WERI-Rb-1 (cell line): ENCODE data around the gene NALCN.

Experiments
- DNase-seq: peaks from one replicate; pipeline ENCODE4 v3.0.0-alpha.2; 2020
- H3K27ac ChIP-seq: fragments of 250-450 bp; sonication (Bioruptor Pico); 2 replicates; pipeline ENCODE4 v1.5.1; 2020; ENCODE audit warnings: mild to moderate bottlenecking, moderate library complexity
- H3K27me3 ChIP-seq: fragments of 250-450 bp; sonication (Bioruptor Pico); 2 replicates; pipeline ENCODE4 v1.5.1; 2021; ENCODE audit warnings: mild to moderate bottlenecking, low read depth, moderate library complexity; ENCODE audit not compliant: insufficient read depth, severe bottlenecking
- H3K36me3 ChIP-seq: fragments of 250-450 bp; sonication (Bioruptor Pico); 2 replicates; pipeline ENCODE4 v1.5.1; 2020; ENCODE audit warnings: mild to moderate bottlenecking, moderate library complexity
- H3K4me3 ChIP-seq: 2 replicates; pipeline ENCODE4 v1.5.1; 2011; ENCODE audit warnings: low read depth, mild to moderate bottlenecking, control low read depth, low read length
- H3K9me3 ChIP-seq: fragments of 250-450 bp; sonication (Bioruptor Pico); 2 replicates; pipeline ENCODE4 v1.5.1; 2021; ENCODE audit warnings: mild to moderate bottlenecking, moderate library complexity; ENCODE audit not compliant: severe bottlenecking
- TF ChIP-seq, protein P1 (sequence below): IDR thresholded peaks from 2 replicates; pipeline ENCODE4 v1.5.1; 2011; ENCODE audit warnings: low read depth, mild to moderate bottlenecking, control low read depth, inconsistent platforms, low read length

Gene NALCN

DNA sequence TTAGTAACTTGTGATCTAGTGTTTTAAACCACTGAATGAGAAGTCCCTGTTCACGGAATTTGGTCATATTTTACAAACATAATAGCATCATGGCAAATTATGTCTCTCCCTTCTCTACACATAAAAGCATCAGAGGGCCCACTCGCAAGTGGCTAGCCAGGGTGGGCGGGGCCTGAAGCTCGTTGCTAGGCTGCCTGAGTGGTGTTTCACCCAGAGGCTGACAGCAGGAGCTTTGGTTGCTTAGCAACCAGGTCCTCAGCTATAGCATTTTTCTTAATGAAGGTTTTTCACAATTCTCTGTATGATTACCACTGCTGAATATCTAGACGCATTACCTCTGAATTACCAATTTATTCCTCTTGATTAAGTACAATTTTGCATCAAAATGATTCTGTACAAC lies 126.5 kb downstream of the NALCN start:
- Histone ChIP-seq H3K27me3 (no peaks in the 10 kb centered on the region), H3K27ac (no peak overlapping the region), H3K4me3 (no peak overlapping the region), H3K36me3 (no peaks in the 10 kb centered on the region), H3K9me3 (no peaks in the 10 kb centered on the region)
- TF ChIP-seq, protein P1, sequence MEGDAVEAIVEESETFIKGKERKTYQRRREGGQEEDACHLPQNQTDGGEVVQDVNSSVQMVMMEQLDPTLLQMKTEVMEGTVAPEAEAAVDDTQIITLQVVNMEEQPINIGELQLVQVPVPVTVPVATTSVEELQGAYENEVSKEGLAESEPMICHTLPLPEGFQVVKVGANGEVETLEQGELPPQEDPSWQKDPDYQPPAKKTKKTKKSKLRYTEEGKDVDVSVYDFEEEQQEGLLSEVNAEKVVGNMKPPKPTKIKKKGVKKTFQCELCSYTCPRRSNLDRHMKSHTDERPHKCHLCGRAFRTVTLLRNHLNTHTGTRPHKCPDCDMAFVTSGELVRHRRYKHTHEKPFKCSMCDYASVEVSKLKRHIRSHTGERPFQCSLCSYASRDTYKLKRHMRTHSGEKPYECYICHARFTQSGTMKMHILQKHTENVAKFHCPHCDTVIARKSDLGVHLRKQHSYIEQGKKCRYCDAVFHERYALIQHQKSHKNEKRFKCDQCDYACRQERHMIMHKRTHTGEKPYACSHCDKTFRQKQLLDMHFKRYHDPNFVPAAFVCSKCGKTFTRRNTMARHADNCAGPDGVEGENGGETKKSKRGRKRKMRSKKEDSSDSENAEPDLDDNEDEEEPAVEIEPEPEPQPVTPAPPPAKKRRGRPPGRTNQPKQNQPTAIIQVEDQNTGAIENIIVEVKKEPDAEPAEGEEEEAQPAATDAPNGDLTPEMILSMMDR: no peak
- peak; percentile 82 for DNase-seq

DNA sequence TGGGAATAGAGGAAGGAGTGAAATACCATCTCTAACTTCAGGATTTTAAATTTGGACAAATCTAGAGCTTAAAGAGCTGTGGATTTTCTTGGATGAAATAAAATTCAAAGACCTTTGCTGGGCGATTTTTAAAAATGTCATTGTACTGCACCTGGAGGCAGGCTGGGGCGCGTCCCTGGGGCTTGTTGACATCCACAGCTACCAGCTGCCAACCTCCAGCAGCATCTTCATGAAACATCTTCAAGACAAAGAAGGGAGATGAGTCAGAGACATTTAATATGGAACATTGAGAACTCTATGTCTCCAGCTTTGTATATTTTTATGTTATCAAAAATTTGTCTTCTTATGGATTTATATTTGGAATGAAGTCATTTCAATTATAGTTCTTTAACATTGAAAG lies 132.5 kb downstream of the NALCN start:
- Histone ChIP-seq H3K27ac (no peak overlapping the region), H3K36me3 (no peaks in the 10 kb centered on the region), H3K9me3 (no peaks in the 10 kb centered on the region), H3K4me3 (no peak overlapping the region), H3K27me3 (no peaks in the 10 kb centered on the region)
- TF ChIP-seq, protein P1: no peak
- no peak for DNase-seq

DNA sequence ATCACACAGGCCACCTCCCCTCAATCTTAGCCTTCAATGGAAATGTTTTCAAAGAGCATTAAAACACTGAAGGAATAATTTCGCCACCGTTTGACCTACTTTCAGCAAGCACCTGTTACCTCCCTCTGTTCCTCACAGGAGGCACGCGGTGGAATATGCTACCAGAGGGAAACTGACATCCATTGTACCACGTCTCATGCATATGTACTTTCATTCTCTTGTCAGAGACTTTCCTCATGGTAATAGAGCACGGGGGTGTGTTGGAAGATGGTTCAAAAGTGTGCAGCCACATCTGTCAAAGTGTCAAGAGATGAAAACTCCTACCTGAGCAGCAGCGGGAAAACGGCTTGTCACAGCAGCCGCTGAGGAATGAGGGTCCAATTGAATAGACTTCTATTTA lies 143.4 kb downstream of the NALCN start:
- H3K9me3 ChIP-seq: no peaks in the 10 kb centered on the region
- H3K36me3 ChIP-seq: no peaks in the 10 kb centered on the region
- TF ChIP-seq, protein P1: no peak
- H3K27me3 ChIP-seq: no peaks in the 10 kb centered on the region
- no peak overlapping the region for H3K27ac ChIP-seq
- no peak for DNase-seq
- H3K4me3 ChIP-seq: no peak overlapping the region

DNA sequence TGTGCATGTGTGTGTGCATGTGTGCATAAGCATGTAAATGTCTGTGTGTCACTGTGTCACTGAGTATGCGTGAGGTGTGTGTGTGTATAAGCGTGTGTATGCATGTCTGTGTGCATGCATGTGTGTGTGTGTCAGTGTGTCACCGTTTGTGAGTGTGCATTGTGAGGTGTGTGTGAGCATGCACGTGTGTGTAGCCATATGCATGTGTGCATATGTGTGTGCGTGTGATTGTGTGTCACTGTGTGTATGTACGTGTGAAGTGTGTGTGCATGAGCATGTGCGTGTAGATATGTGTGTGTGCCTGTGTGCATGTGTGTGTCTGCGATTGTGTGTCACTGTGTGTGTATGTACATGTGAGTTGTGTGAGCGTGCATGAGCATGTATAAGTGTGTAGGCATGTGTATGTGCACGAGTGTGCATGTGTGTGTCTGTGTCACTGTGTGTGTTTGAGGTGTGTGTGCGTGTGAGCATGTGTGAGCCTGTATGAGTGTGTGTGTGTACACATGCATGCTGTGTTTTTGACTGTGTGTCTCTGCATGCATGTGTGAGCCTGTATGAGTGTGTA lies 144.5 kb downstream of the NALCN start:
- no peak overlapping the region for H3K4me3 ChIP-seq
- DNase-seq: no peak
- no peaks in the 10 kb centered on the region for H3K9me3 ChIP-seq
- H3K27ac ChIP-seq: no peak overlapping the region
- H3K27me3 ChIP-seq: no peaks in the 10 kb centered on the region
- TF ChIP-seq, protein P1: no peak
- no peaks in the 10 kb centered on the region for H3K36me3 ChIP-seq

DNA sequence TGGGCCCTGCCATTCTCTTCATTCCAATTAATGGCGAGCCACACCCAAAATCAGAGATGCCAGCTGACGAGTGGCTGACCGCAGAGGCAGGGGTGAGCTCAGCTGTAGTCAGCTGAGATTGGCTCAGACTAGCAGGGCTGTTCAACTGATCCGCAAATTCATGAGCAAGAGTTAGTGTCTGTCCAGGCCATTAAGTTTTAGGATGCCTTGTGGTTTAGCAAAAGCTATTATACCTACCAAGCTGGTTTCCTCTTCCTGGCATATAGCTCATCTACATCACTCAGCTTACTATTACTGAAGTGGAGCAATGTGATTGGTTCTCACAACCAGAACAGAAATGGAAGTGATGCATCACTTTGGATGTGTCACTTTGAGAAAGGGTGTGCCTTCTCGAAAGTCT lies 148.7 kb downstream of the NALCN start:
- H3K27me3 ChIP-seq: no peaks in the 10 kb centered on the region
- H3K9me3 ChIP-seq: no peaks in the 10 kb centered on the region
- H3K36me3 ChIP-seq: no peaks in the 10 kb centered on the region
- no peak overlapping the region for H3K27ac ChIP-seq
- no peak for DNase-seq
- TF ChIP-seq, protein P1: no peak
- H3K4me3 ChIP-seq: no peak overlapping the region

DNA sequence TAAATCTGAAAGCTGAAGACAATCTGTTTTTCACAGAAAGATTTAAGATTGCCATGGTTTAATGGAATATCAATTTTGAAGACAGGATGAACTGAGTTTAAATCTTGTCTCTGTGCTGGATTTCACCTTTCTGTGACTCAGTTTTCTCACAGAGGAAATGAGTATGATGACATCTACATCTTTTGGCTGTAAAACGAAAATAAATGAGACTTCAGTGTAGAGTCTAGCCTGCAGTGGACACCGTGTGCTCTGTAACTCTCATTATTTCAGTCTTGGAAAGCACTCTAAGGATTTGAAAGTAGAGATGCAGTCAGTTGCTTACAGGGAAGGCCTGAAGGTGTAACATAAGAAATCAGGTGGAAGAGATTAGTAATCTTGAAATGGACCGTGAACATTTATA lies 150.4 kb downstream of the NALCN start:
- TF ChIP-seq, protein P1: no peak
- no peak for DNase-seq
- H3K27me3 ChIP-seq: no peaks in the 10 kb centered on the region
- no peaks in the 10 kb centered on the region for H3K9me3 ChIP-seq
- no peaks in the 10 kb centered on the region for H3K36me3 ChIP-seq
- H3K4me3 ChIP-seq: no peak overlapping the region
- no peak overlapping the region for H3K27ac ChIP-seq
